ENCODE results near the gene LHFPL2.

GRCh38 chr5:78527054-78527859, 121.3 kb downstream of the LHFPL2 start:
- TF ChIP-seq CTCF (conservative IDR thresholded peaks at IDR 0.05; ENCODE audit: low read depth in 2 of 2) (no peak), REST (IDR thresholded peaks at IDR 0.05; ENCODE audit: unreplicated experiment) (no peak), EZH2 (IDR thresholded peaks at IDR 0.05; ENCODE audit: low read depth, unreplicated experiment) (no peak), JUNB (IDR thresholded peaks at IDR 0.05; ENCODE audit: unreplicated experiment) (no peak), ZNF331 (CRISPR knock-in tag; IDR thresholded peaks at IDR 0.05; ENCODE audit: low read depth) (no peak), EZH2phosphoT487 (IDR thresholded peaks at IDR 0.05; ENCODE audit: unreplicated experiment) (no peak)
